GM19099 (cell line): Measurements from ENCODE around the gene PIK3C2A.
A peak's percentile ranks its signal among the peaks of the same experiment; 100 is the strongest.

Experiments used
- POLR2A ChIP-seq: IDR thresholded peaks from 3 replicates; pipeline ENCODE4 v1.6.1; 2011; ENCODE audit warnings: low read depth; ENCODE audit not compliant: insufficient read length; ENCODE audit errors: extremely low read depth

The PIK3C2A gene

GRCh38 chr11:17207317-17208256 lies at the start of gene PIK3C2A:
PIK3C2A (minus strand) TSS chr11:17207986; CDS start chr11:17169741, 38,245 bp downstream.
- TF ChIP-seq POLR2A = peak; percentile 96

- no peak for TF ChIP-seq POLR2A
Measured at GRCh38 chr11:17257196-17257595, 49.4 kb upstream of the PIK3C2A start.

GRCh38 chr11:17256512-17256911 lies 48.7 kb upstream of the PIK3C2A start:
- TF ChIP-seq POLR2A = no peak

GRCh38 chr11:17252704-17253103 lies 44.9 kb upstream of the PIK3C2A start:
- TF ChIP-seq POLR2A = no peak

GRCh38 chr11:17250561-17251350 lies 43.0 kb upstream of the PIK3C2A start:
- no peak for TF ChIP-seq POLR2A

- TF ChIP-seq POLR2A = no peak
Measured at GRCh38 chr11:17244046-17244445, 36.3 kb upstream of the PIK3C2A start.

- no peak for TF ChIP-seq POLR2A
Measured at GRCh38 chr11:17240780-17241179, 33.0 kb upstream of the PIK3C2A start.

- no peak for TF ChIP-seq POLR2A
Measured at GRCh38 chr11:17238377-17238776, 30.6 kb upstream of the PIK3C2A start.

GRCh38 chr11:17233101-17233500 lies 25.3 kb upstream of the PIK3C2A start:
- no peak for TF ChIP-seq POLR2A

- TF ChIP-seq POLR2A = no peak
Measured at GRCh38 chr11:17230867-17231851, 23.4 kb upstream of the PIK3C2A start.

GRCh38 chr11:17229481-17230152 lies 21.8 kb upstream of the PIK3C2A start:
- no peak for TF ChIP-seq POLR2A

GRCh38 chr11:17224727-17225126 lies 16.9 kb upstream of the PIK3C2A start:
- no peak for TF ChIP-seq POLR2A

- no peak for TF ChIP-seq POLR2A
Measured at GRCh38 chr11:17221968-17222367, 14.2 kb upstream of the PIK3C2A start.

GRCh38 chr11:17219016-17219415 lies 11.2 kb upstream of the PIK3C2A start:
- TF ChIP-seq POLR2A = no peak

- TF ChIP-seq POLR2A = no peak
Measured at GRCh38 chr11:17218403-17218802, 10.6 kb upstream of the PIK3C2A start.

GRCh38 chr11:17217401-17217800 lies 9.6 kb upstream of the PIK3C2A start:
- TF ChIP-seq POLR2A = no peak
